HepG2 (cell line): ENCODE data around the gene CD6. TPM values are rescaled to one million over a fixed set of nuclear protein-coding genes. Genes with fewer than 3 reads are reported as not detected.
A peak's percentile ranks its signal among the peaks of the same experiment; 100 is the strongest.

ENCODE experiments used
- AGO1 ChIP-seq: fragments of 200-400 bp; formaldehyde crosslinking; IDR thresholded peaks from 2 replicates; pipeline ENCODE4 v1.6.1; 2017; ENCODE audit warnings: mild to moderate bottlenecking, low read depth, low read length, moderate library complexity; ENCODE audit not compliant: poor library complexity, severe bottlenecking
- CEBPZ ChIP-seq: IDR thresholded peaks from 2 replicates; pipeline ENCODE4 v1.6.1; 2012; ENCODE audit warnings: low read length, improper control_type of control experiment
- DMTF1 ChIP-seq: sonication (generic); formaldehyde crosslinking; IDR thresholded peaks from 2 replicates; pipeline ENCODE4 v1.4.0; 2020; ENCODE audit warnings: mild to moderate bottlenecking, missing genetic modification reagents
- FOSL2 ChIP-seq: sonication (generic); formaldehyde crosslinking; IDR thresholded peaks from 2 replicates; pipeline ENCODE4 v1.4.0; 2020; ENCODE audit warnings: missing genetic modification reagents
- MAZ ChIP-seq, 2 experiments: sonication (generic) in 1 of 2; formaldehyde crosslinking in 1 of 2; IDR thresholded peaks; 2 replicates each; pipeline versions ENCODE4 v1.5.0 to v1.6.1; 2012 to 2020; ENCODE audit warnings: low read depth in 2 of 2, mild to moderate bottlenecking in 2 of 2, borderline replicate concordance in 1 of 2, improper control_type of control experiment in 1 of 2, low read length in 1 of 2, missing genetic modification reagents in 1 of 2, moderate library complexity in 1 of 2
- SIX4 ChIP-seq: sonication (generic); formaldehyde crosslinking; IDR thresholded peaks from 2 replicates; pipeline ENCODE4 v1.4.0; 2020; ENCODE audit warnings: missing genetic modification reagents
- ZMAT5 ChIP-seq: sonication (generic); formaldehyde crosslinking; IDR thresholded peaks from 2 replicates; pipeline ENCODE4 v1.5.0; 2020; ENCODE audit warnings: mild to moderate bottlenecking, low read depth, missing genetic modification reagents, borderline replicate concordance
- ZNF142 ChIP-seq: sonication (generic); formaldehyde crosslinking; IDR thresholded peaks from 2 replicates; pipeline ENCODE4 v1.4.0; 2020; ENCODE audit warnings: missing genetic modification reagents
- ZNF232 ChIP-seq: sonication (generic); formaldehyde crosslinking; IDR thresholded peaks from 2 replicates; pipeline ENCODE4 v1.4.0; 2020; ENCODE audit warnings: missing genetic modification reagents, borderline replicate concordance
- ZNF550 ChIP-seq: sonication (generic); formaldehyde crosslinking; IDR thresholded peaks from 2 replicates; pipeline ENCODE4 v1.4.0; 2020; ENCODE audit warnings: mild to moderate bottlenecking, missing genetic modification reagents, borderline replicate concordance
- ZSCAN20 ChIP-seq: sonication (generic); formaldehyde crosslinking; IDR thresholded peaks from 2 replicates; pipeline ENCODE4 v1.4.0; 2020; ENCODE audit warnings: missing genetic modification reagents, mild to moderate bottlenecking, borderline replicate concordance
- polyA plus RNA-seq, 8 experiments: library from polyadenylated mRNA; depleted of rRNA in 3 of 8; stranded (reverse) in 7 of 8; unstranded in 1 of 8; fragments of >200 nt; fragmentation: Illumina TruSeq in 4 of 8; extraction: Trizol in 4 of 8; gene quantifications; 2 replicates each; pipeline versions ENCODE4 v1.2.1 to v1.2.3, GENCODE V29; 2011 to 2016; ENCODE audit warnings: low read depth in 4 of 8, missing spikeins in 1 of 8, mixed read lengths in 1 of 8; ENCODE audit not compliant: insufficient read depth in 1 of 8
- total RNA-seq, 5 experiments: library from RNA; depleted of rRNA; stranded (reverse); fragments of >200 nt; fragmentation: Illumina TruSeq; extraction: Trizol; gene quantifications; 2 replicates each; pipeline ENCODE4 v1.2.3, GENCODE V29; 2016; ENCODE audit warnings: low read depth in 1 of 5

The CD6 gene
- total and polyA plus RNA-seq, 2 of the 13 experiments (the other 11 are each of a cell fraction or from before 2014, with no cell fraction given): not detected

GRCh38 chr11:60924110-60924905, 47.2 kb upstream of the CD6 start, which contains the start of gene TMEM132A (continued):
- TF ChIP-seq ZMAT5 (CRISPR knock-in tag): no peak
- peak; percentile 40; the same call in 1 of the 2 replicates for TF ChIP-seq ZNF142
- no peak for TF ChIP-seq SIX4 (CRISPR knock-in tag)
- no peak for TF ChIP-seq ZSCAN20
- TF ChIP-seq CEBPZ: no peak
- TF ChIP-seq MAZ (IDR thresholded peaks at IDR 0.05; ENCODE audit: borderline replicate concordance, low read depth, low read length): peak; percentile 83; the same call in 1 of the 2 replicates
- TF ChIP-seq MAZ (CRISPR knock-in tag; IDR thresholded peaks at IDR 0.05; ENCODE audit: low read depth): peak; percentile 88
- no peak for TF ChIP-seq FOSL2 (CRISPR knock-in tag)
- no peak for TF ChIP-seq DMTF1 (CRISPR knock-in tag)
- TF ChIP-seq ZNF550: no peak
- TF ChIP-seq ZNF232: peak; percentile 24; the same call in 1 of the 2 replicates
- no peak for TF ChIP-seq AGO1
